Islet of Langerhans (tissue), 1 donor: ENCODE data around the gene G0S2.
A peak's percentile ranks its signal among the peaks of the same experiment; 100 is the strongest.
"Not testable (repeated sequence)": the region's sequence is repeated elsewhere in the genome, so short reads cannot be mapped to it uniquely, and the experiment has no call there.

Experiments
- FAIRE-seq: peaks from one replicate; lab custom pipeline; 2011; peaks lifted over from hg19 to GRCh38; lab: Jason Lieb, UNC

Gene G0S2

DNA sequence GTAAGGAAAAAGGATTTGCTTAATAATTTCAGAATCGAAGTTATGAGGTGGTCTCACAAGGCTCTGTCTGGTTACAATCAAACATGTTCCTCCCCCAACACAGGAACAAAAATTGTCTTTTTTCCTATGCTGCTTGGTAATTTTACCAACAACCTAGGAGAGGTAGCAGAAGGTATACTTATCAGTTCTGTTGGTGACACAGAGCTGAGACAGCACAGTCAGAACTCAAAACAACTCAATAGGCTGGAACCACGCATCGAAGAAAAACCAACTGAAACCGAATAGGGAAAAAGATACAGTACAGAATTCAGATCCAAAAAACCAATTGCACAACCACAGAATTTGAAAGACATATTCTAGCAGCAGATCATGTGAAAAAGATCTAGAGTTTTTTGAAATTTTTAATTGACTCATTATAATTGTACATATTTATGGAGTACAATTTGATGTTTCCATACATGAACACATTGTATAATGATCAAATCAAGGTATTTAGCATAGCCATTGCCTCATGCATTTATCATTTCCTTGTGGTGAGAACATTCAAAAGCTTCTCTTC, 3.8 kb downstream of the G0S2 start:
- no peak for FAIRE-seq

GRCh38 chr1:209685821-209686220, 10.6 kb downstream of the G0S2 start:
- FAIRE-seq = no peak

- no peak for FAIRE-seq
These were observed 11.1 kb downstream of the G0S2 start for GRCh38 chr1:209686322-209686721.

DNA sequence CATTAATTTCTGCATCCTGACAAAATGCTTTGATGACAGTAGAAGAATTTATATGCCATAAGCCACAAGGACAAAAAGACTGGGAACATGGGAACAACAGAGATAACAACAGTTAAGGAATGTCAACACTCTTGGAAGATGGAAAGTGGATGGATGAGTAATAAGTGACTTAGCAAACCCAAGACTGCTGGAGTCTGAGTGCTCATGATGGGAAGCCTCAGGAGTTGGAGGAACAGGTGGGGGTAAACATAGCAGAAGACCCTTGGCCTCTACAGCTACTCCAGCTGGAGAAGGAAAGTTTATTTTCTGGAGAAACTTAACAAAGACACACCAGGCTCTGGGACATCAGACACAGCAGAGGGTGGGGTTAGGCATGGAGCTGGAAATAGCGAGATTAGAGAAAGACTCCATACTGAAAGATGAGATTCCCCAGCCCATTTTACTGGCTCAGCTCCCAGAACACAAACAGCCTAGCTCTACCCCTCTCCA, 13.6 kb downstream of the G0S2 start:
- FAIRE-seq = no peak

- no peak for FAIRE-seq
These were observed 14.3 kb downstream of the G0S2 start for GRCh38 chr1:209689477-209689876.

- FAIRE-seq = no peak
These were observed 16.0 kb downstream of the G0S2 start for GRCh38 chr1:209691237-209691636.

DNA sequence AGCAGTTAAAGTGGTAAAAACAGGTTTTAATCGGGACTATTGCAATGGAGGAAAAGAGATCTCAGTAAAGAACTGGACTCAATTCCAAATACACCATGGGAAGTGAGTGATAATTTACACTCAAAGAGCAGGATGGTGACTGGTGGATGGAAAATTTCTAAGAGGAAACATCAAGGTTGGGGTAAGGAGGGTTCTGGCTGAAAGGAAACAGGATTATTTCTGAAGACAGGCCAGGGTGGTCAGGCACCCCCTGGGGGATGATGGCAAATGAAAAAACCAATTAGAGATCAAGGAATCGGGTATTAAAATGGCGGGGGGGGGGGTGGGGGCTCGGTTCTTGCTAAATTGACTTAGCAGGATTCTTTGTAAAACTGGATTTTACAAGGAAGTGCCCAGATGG, 17.1 kb downstream of the G0S2 start:
- FAIRE-seq = no peak

DNA sequence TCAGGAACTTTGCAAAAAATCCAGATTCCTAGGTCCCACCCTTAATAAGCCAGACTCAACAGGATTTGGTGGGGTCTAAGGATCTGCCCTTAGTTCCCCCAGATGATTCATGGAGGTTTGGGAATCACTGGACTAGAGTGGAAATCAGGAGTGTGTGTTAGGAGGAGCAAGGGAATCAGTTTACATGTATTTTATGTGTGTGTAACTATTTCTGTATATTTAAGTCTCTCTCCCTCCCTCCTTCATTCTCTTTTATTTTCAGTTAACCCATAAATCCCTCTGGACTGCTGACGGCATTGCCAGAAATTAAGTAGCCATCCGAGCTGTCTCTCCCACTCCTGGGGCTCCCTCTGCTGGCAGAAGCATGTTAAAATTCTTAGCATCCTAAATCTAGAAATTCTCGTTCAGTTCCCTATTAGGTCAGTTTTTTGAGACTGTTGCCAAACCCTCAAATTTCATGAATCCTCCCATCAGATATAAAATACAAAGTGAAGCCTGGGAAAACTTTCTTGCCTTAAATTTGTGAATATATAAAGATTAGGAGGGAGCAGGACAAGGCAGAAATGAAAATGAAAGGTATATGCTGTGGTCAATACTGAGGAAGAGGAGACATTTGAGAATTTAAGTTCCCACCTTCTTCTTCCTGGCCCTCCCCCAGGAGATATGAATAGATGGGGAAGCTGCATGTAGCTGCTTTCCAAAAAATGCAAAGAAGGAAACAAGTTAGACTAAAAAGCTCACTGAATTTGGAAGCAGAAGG, 17.7 kb downstream of the G0S2 start:
- FAIRE-seq = peak; percentile 95

- no peak for FAIRE-seq
These were observed 21.5 kb downstream of the G0S2 start for GRCh38 chr1:209696673-209697072.

DNA sequence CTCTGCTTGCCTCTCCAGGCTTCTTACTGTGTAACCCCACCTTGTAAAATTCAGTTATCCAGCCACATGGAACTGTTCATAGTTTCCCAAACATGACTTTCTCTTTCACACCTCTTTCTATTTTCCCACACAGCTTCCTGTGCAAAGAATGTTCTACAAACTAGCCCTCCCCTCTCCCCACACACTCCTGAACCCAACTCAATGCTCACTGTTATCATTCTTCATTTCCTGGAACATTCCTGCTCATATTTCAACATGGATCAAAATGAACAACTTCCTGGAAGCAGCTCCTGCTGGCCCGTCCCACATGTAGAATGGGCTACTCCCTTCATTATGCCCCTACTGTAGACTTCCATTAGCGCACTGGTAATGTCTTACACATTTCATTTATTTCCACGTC, 21.9 kb downstream of the G0S2 start:
- no peak for FAIRE-seq

- FAIRE-seq = not testable (repeated sequence)
These were observed 25.5 kb downstream of the G0S2 start for GRCh38 chr1:209700686-209701085.

- no peak for FAIRE-seq
These were observed 27.6 kb downstream of the G0S2 start for GRCh38 chr1:209702832-209703231.

DNA sequence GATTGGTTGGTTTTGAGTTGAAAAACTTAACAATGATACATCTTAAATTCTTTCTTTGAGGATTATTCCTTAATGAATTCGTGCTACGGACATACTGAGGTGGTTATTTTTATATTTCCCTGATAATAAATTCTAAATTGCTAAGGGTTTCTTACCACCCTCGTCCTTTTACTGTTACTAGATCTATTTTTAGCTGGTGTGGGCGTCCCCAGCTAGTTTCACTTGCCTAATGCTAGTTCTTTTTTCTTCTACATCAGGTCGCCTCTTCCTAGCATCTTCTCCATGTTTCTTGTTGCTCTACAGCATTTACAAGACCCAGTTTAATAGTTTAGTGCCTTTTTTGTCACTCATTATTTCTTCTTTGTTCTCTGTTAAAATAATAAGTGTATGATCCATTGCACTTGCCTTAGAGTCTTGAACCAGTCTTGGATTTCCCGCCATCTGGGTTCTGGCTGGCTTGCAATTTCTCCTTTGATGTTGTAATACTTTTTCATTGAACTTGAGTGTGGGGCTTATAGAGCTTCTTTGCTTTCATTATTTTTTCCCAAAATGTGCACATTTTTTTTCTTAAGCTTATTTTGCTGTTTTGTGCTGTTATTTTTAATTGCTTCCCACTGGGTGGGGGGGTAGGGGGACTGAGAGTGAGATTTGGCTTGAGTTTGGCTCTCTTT, 28.8 kb downstream of the G0S2 start:
- FAIRE-seq = no peak

- no peak for FAIRE-seq
These were observed 29.4 kb downstream of the G0S2 start, which contains the start of gene HSD11B1 for GRCh38 chr1:209704584-209704983. HSD11B1 (plus strand) TSS chr1:209704846; CDS start chr1:209704943, 97 bp downstream.

GRCh38 chr1:209705033-209705598, 29.9 kb downstream of the G0S2 start:
- FAIRE-seq = no peak

DNA sequence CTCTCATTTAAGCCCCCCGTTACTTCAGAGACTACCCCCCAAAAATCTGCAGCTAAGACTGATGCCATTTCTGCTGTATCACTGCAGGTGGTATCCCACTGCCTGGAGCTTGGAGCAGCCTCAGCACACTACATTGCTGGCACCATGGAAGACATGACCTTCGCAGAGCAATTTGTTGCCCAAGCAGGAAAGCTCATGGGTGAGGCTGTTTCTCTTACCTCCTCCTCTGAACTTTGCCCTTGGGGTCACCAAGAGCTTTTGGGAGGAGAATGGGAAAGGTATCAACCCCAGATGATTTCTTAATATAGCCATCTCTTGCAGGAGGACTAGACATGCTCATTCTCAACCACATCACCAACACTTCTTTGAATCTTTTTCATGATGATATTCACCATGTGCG, 31.4 kb downstream of the G0S2 start:
- no peak for FAIRE-seq

- no peak for FAIRE-seq
These were observed 32.1 kb downstream of the G0S2 start for GRCh38 chr1:209707308-209707707.

DNA sequence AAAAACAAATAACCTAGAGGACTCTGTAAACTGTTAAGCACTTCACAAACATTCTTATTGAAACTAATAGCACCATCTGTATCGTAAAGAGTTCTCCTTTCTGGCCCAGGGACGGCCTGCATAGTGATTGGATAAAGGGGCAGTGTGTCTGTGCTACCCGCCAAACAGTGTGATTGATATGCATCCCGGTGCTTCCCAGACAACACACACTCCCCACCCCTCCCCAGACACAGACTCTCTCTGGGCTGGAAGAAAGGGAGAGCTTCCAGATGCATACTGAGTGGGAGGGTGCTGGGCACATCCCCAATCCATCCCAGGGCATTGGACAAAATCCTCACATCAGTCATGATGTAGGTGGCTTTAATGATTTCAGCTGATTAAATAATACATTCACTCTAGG, 33.1 kb downstream of the G0S2 start:
- no peak for FAIRE-seq

GRCh38 chr1:209710093-209710492, 34.9 kb downstream of the G0S2 start:
- no peak for FAIRE-seq

- FAIRE-seq = no peak
These were observed 35.6 kb downstream of the G0S2 start for GRCh38 chr1:209710847-209711246.

GRCh38 chr1:209714338-209714737, 39.1 kb downstream of the G0S2 start:
- FAIRE-seq = no peak

DNA sequence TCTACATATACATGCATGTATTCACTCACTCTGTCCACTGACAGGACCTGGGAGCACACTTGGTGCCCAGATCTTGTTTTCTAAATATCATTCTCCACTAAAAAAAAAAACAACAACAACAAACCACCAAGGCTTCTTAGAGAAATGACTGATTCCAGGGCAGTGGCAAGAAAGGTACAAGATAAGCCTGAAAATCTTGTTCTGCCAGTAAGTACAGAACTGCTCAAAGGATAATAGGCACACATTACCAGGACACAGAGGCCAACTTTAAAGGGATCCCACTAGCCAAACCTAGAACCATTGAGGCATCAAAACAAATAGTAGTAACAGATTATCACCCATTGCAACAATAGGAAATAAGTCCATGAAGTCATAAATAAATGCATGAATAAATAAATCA, 40.1 kb downstream of the G0S2 start:
- FAIRE-seq = no peak

- FAIRE-seq = peak; percentile 45
These were observed 42.6 kb downstream of the G0S2 start for GRCh38 chr1:209717818-209718217.
